Measurements from ENCODE around the gene CFAP299.

The CFAP299 gene

GRCh38 chr4:80475798-80476197, 140.3 kb downstream of the CFAP299 start:
- H3K4me3 ChIP-seq (replicated peaks; ENCODE audit: low read depth, low read length): no peak overlapping the region
- no peak for DNase-seq (ENCODE audit: extremely low read depth, low read depth)
- no peak for TF ChIP-seq CTCF (IDR thresholded peaks at IDR 0.05; ENCODE audit: low read depth, low read length, missing control alignments)

GRCh38 chr4:80484712-80485111, 149.2 kb downstream of the CFAP299 start:
- no peak for TF ChIP-seq CTCF (IDR thresholded peaks at IDR 0.05; ENCODE audit: low read depth, low read length, missing control alignments)
- H3K4me3 ChIP-seq (replicated peaks; ENCODE audit: low read depth, low read length): no peak overlapping the region
- no peak for DNase-seq (ENCODE audit: extremely low read depth, low read depth)

GRCh38 chr4:80486603-80487002, 151.1 kb downstream of the CFAP299 start:
- TF ChIP-seq CTCF (IDR thresholded peaks at IDR 0.05; ENCODE audit: low read depth, low read length, missing control alignments): no peak

GRCh38 chr4:80489798-80490197, 154.3 kb downstream of the CFAP299 start:
- H3K4me3 ChIP-seq (replicated peaks; ENCODE audit: low read depth, low read length): no peak overlapping the region

More at GRCh38 chr4:80486603-80487002, 151.1 kb downstream of the CFAP299 start:
- DNase-seq (ENCODE audit: extremely low read depth, low read depth): no peak
- H3K4me3 ChIP-seq (replicated peaks; ENCODE audit: low read depth, low read length): no peak overlapping the region

GRCh38 chr4:80492761-80493160, 157.2 kb downstream of the CFAP299 start:
- TF ChIP-seq CTCF (IDR thresholded peaks at IDR 0.05; ENCODE audit: low read depth, low read length, missing control alignments): no peak
- no peak overlapping the region for H3K4me3 ChIP-seq (replicated peaks; ENCODE audit: low read depth, low read length)
- no peak for DNase-seq (ENCODE audit: extremely low read depth, low read depth)

More at GRCh38 chr4:80489798-80490197, 154.3 kb downstream of the CFAP299 start:
- no peak for TF ChIP-seq CTCF (IDR thresholded peaks at IDR 0.05; ENCODE audit: low read depth, low read length, missing control alignments)
- DNase-seq (ENCODE audit: extremely low read depth, low read depth): no peak

- no peak for TF ChIP-seq CTCF (IDR thresholded peaks at IDR 0.05; ENCODE audit: low read depth, low read length, missing control alignments)
- no peak for DNase-seq (ENCODE audit: extremely low read depth, low read depth)
- H3K4me3 ChIP-seq (replicated peaks; ENCODE audit: low read depth, low read length): no peak overlapping the region
Observed at GRCh38 chr4:80495865-80496264, 160.3 kb downstream of the CFAP299 start.

GRCh38 chr4:80498725-80499124, 163.2 kb downstream of the CFAP299 start:
- no peak for TF ChIP-seq CTCF (IDR thresholded peaks at IDR 0.05; ENCODE audit: low read depth, low read length, missing control alignments)
- DNase-seq (ENCODE audit: extremely low read depth, low read depth): no peak
- no peak overlapping the region for H3K4me3 ChIP-seq (replicated peaks; ENCODE audit: low read depth, low read length)

Measured in HFF-Myc (cell line).